CD4-positive, CD25-positive, alpha-beta regulatory T cell (primary cell): ENCODE results near the gene PRSS22. TPM values are rescaled to one million over a fixed set of nuclear protein-coding genes. Genes with fewer than 3 reads are reported as not detected.

Source experiments
- ATAC-seq, 2 donors: fragments of 150-1000 bp; cut with Tn5 transposase; one replicate each; pipeline ENCODE4 v1.10.0; 2021; ENCODE audit warnings: low read depth in 2 of 2, moderate number of reproducible peaks in 2 of 2, moderate library complexity in 1 of 2
- DNase-seq, 3 donors: peaks; one replicate each; pipeline versions ENCODE4 v3.0.0 to v3.0.0-alpha.2; 2012 to 2022; ENCODE audit warnings: mixed read lengths in 1 of 3
- H3K27ac ChIP-seq: one replicate; pipeline ENCODE4 v1.7.0; 2013; ENCODE audit warnings: mild to moderate bottlenecking, low read length; ENCODE audit not compliant: insufficient read depth, poor library complexity, severe bottlenecking
- H3K27me3 ChIP-seq: one replicate; pipeline ENCODE4 v1.7.0; 2013; ENCODE audit warnings: low read length; ENCODE audit not compliant: control insufficient read depth, insufficient read depth
- H3K36me3 ChIP-seq: one replicate; pipeline ENCODE4 v1.7.0; 2013; ENCODE audit warnings: mild to moderate bottlenecking, low read length, moderate library complexity; ENCODE audit not compliant: control insufficient read depth, insufficient read depth
- H3K4me1 ChIP-seq: 2 replicates; pipeline ENCODE4 v1.7.0; 2013; ENCODE audit warnings: mild to moderate bottlenecking, low read length; ENCODE audit not compliant: insufficient read depth, control insufficient read depth, poor library complexity, severe bottlenecking
- H3K4me3 ChIP-seq: one replicate; pipeline ENCODE4 v1.7.0; 2013; ENCODE audit warnings: low read depth, mild to moderate bottlenecking, low read length, moderate library complexity
- H3K9me3 ChIP-seq, 2 experiments: 1 replicate in 1 of 2; 2 replicates in 1 of 2; pipeline ENCODE4 v1.7.0; 2013; ENCODE audit warnings: low read length in 2 of 2, mild to moderate bottlenecking in 1 of 2, moderate library complexity in 1 of 2; ENCODE audit not compliant: control insufficient read depth in 2 of 2
- H3K27ac Mint-ChIP-seq, 3 donors: one replicate each; pipeline ENCODE4 v1.8.0; 2020 to 2022; ENCODE audit warnings: mild to moderate bottlenecking in 3 of 3, mixed read lengths in 3 of 3, moderate library complexity in 2 of 3
- H3K27me3 Mint-ChIP-seq: one replicate; pipeline ENCODE4 v1.8.0; 2022; ENCODE audit warnings: mild to moderate bottlenecking, mixed read lengths
- H3K36me3 Mint-ChIP-seq: one replicate; pipeline ENCODE4 v1.8.0; 2020; ENCODE audit warnings: mixed read lengths
- H3K4me1 Mint-ChIP-seq, 4 donors: one replicate each; pipeline ENCODE4 v1.8.0; 2020 to 2022; ENCODE audit warnings: mixed read lengths in 4 of 4, mild to moderate bottlenecking in 1 of 4
- H3K4me3 Mint-ChIP-seq, 4 donors: one replicate each; pipeline ENCODE4 v1.8.0; 2020 to 2022; ENCODE audit warnings: mild to moderate bottlenecking in 4 of 4, mixed read lengths in 4 of 4, moderate library complexity in 3 of 4
- H3K9me3 Mint-ChIP-seq, 7 donors: one replicate each; pipeline ENCODE4 v1.8.0; 2020 to 2022; ENCODE audit warnings: mixed read lengths in 7 of 7, mild to moderate bottlenecking in 3 of 7, moderate library complexity in 2 of 7
- polyA plus RNA-seq, 4 donors: library from polyadenylated mRNA; unstranded; fragments of 300-500 nt; fragmentation: Illumina TruSeq; gene quantifications; one replicate each; pipeline ENCODE4 v1.2.3, GENCODE V29; 2021
- total RNA-seq: library from RNA; stranded (reverse); gene quantifications from one replicate; pipeline ENCODE4 v1.2.3, GENCODE V29; 2022

PRSS22 gene
- total and polyA plus RNA-seq, 5 donors from 2014 or later = not detected

DNA sequence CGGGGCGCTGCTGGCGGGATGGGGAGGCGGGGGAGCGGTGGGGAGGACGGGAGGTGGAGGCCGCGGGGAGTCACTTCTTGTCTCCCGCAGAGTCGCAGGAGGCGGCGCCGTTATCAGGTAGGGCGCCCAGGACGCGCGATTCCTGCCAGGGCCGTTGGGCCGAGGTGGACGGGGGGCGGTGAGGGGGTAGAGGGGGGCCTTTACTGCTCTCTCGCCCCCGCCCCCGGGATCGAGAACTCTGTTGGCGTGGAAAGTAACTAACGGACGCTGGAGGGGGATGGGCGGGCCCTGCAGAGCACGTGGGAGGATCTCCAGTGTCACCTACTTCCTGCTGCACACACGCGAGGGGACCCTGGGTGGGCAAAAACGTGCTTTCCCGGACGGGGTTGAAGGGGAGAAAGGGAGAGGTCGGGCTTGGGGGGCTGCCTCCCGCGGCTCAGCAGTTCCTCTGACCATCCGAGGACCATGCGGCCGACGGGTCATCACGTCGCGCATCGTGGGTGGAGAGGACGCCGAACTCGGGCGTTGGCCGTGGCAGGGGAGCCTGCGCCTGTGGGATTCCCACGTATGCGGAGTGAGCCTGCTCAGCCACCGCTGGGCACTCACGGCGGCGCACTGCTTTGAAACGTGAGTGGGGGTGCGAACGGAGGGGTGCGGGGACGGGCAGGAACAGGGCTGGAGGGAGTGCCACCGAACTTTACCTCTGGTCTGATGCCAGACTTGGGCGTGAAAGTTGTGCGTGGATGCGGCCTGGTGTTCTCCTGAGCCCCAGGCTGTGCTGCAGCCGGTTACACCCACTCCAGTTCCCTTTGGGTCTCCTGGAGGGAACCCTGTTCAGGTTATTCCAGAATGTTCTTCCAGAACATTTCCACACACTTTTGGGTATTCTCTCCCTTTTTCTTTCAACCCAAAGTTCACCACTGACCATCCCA, 40.4 kb downstream of the PRSS22 start:
- ATAC-seq = no peak
- Mint-ChIP-seq H3K36me3 (no peaks in the 10 kb centered on the region), H3K27me3 (no peaks in the 10 kb centered on the region), H3K4me1 (peaks cover 0 to 4% (median 0%) of the 10 kb centered on the region in 4 donors), H3K27ac (no peak overlapping the region), H3K4me3 (peak overlapping the region in 2 of 4 donors; percentile 26 to 31), H3K9me3 (no peaks in the 10 kb centered on the region)
- Histone ChIP-seq H3K4me3 (no peak overlapping the region), H3K36me3 (no peaks in the 10 kb centered on the region), H3K4me1 (no peaks in the 10 kb centered on the region), H3K27ac (no peak overlapping the region), H3K27me3 (no peaks in the 10 kb centered on the region), H3K9me3 (no peaks in the 10 kb centered on the region)
- DNase-seq = peak in 1 of 3 donors; percentile 23

DNA sequence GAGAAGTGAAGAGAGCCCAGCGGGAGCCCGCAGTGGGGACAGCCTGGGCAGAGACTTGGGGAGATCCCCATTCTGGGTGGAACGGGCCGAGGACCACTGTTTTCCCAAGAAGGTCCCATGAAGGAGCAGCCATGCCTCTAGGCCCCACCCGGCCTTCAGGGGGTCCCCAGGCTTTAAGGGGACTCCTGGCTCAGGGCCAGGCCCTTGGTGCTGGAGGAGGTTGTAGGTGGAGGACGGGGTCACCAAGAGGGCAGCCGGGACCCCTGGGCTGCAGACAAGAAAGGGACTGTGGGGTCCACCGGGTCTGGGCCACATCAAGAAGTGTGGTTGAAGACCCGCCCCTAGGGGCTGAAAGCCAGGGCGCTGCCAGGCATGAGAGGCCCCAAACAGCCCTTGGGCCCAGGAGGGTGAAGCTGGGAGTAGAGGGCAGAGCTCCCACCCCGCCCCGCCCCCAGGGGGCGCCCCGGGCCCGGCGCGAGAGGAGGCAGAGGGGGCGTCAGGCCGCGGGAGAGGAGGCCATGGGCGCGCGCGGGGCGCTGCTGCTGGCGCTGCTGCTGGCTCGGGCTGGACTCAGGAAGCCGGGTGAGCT, 41.1 kb downstream of the PRSS22 start, which contains the start of gene PRSS21:
Gene PRSS21, plus strand, starts transcription at position 487 of the 589 bp plus-strand sequence. Its CDS starts 32 bp downstream, at position 519.
- DNase-seq (peak in 2 of 3 donors; percentile 15 to 31), ATAC-seq (no peak)
- no peak within 1 kb of the TSS for H3K27ac ChIP-seq
- H3K36me3 Mint-ChIP-seq = no peaks in the 10 kb centered on the region
- H3K27me3 ChIP-seq = no peaks in the 10 kb centered on the region
- H3K4me1 ChIP-seq = no peaks in the 10 kb centered on the region
- peaks cover 0 to 4% (median 0%) of the 10 kb centered on the region in 4 donors for H3K4me1 Mint-ChIP-seq
- no peaks in the 10 kb centered on the region for H3K36me3 ChIP-seq
- H3K4me3 Mint-ChIP-seq = peak within 1 kb of the TSS in 2 of 4 donors; percentile 26 to 41
- H3K4me3 ChIP-seq = no peak within 1 kb of the TSS
- H3K27me3 Mint-ChIP-seq = no peaks in the 10 kb centered on the region
- H3K27ac Mint-ChIP-seq = no peak within 1 kb of the TSS
- no peaks in the 10 kb centered on the region for H3K9me3 Mint-ChIP-seq
- no peaks in the 10 kb centered on the region for H3K9me3 ChIP-seq

DNA sequence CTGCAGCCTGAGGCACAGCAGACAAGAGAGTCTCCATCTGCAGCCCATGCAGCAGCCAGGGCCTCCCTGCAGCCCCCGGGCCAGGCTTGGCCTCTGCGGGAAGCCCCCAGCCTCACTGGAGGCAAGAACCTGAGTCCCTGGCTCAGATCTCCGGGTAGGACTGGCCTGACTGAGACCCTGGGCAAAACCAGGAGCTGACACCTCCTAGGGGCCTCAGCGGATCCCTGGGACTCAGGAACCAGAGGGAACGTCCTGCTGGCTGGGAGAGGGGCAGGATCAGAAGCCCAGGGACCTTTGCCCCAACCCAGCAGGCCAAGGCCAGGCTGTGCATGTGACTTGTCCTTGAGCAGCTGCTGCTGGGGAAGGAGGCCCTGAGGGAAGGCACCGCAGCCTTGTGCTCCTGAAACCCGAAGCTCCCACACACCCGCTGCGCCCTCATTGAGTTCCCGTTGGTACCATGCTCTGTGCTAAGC, 42.6 kb downstream of the PRSS22 start:
- Histone ChIP-seq H3K4me1 (no peaks in the 10 kb centered on the region), H3K4me3 (no peak overlapping the region), H3K9me3 (no peaks in the 10 kb centered on the region), H3K27ac (no peak overlapping the region), H3K36me3 (no peaks in the 10 kb centered on the region), H3K27me3 (no peaks in the 10 kb centered on the region)
- no peaks in the 10 kb centered on the region for H3K36me3 Mint-ChIP-seq
- H3K27ac Mint-ChIP-seq = no peak overlapping the region
- peaks cover 0 to 4% (median 0%) of the 10 kb centered on the region in 4 donors for H3K4me1 Mint-ChIP-seq
- ATAC-seq = no peak
- H3K27me3 Mint-ChIP-seq = no peaks in the 10 kb centered on the region
- no peaks in the 10 kb centered on the region for H3K9me3 Mint-ChIP-seq
- DNase-seq = no peak
- no peak overlapping the region for H3K4me3 Mint-ChIP-seq

DNA sequence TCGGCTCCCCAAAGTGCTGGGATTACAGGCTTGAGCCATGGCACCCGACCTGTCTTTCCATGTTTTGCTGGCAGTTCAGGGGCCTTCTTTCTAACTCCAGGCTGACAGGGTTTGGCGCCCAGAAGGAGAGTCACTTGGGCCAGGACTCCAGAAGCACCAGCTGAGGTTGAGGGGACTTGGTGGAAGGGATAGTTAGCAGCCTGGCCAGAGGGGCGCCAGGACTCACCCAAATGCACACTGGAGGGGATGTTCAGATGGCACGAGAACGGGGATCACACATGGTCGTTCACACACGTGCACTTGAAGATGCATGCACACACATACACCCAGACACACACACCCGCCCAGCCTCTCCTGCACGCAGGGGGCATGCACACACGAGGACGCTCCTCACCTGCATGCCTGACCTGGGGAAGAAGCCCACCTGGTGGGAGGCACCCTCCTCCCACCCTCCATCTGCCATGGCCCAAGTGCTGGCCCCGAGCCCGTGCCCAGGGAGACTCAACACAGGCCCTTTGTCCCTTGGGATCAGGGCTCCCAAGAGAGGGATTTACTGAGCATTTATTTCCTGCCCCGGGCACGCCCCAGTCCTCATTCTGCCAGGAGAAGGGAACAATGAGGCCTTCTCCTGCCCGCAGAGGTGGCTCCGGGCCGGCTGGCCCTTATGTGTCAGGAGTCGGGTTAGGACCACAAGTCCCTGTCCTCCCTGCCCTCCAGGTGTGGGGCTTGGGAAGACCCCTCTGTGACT, 43.2 kb downstream of the PRSS22 start:
- DNase-seq = no peak

DNA sequence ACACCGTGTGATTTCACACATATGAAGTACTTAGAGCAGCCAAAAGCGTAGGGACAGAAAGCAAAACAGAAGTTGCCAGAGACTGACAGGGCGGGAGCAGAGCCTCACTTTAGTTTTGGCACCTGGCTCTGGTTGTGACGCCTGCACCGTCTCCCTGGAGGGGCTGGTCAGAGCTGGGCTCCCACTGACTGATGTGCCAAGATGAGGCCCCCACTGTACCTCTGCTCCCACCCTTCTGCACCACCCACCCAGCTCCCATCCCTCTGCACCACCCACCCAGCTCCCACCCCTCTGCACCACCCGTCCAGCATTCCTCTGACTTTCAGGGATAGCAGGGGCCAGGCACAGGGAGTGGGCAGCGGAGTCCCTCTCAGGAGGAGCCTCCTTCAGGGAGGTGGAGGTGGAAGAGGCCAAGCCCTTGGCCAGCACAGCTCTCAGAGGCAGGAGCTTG, 44.2 kb downstream of the PRSS22 start:
- Histone ChIP-seq H3K27me3 (no peaks in the 10 kb centered on the region), H3K36me3 (no peaks in the 10 kb centered on the region), H3K4me3 (no peak overlapping the region), H3K9me3 (no peaks in the 10 kb centered on the region), H3K4me1 (no peaks in the 10 kb centered on the region), H3K27ac (no peak overlapping the region)
- no peak overlapping the region for H3K27ac Mint-ChIP-seq
- H3K9me3 Mint-ChIP-seq = peaks cover 0 to 2% (median 0%) of the 10 kb centered on the region in 7 donors
- DNase-seq (no peak), ATAC-seq (no peak)
- H3K27me3 Mint-ChIP-seq = peaks cover 11% of the 10 kb centered on the region
- no peaks in the 10 kb centered on the region for H3K36me3 Mint-ChIP-seq
- peaks cover 0 to 4% (median 0%) of the 10 kb centered on the region in 4 donors for H3K4me1 Mint-ChIP-seq
- H3K4me3 Mint-ChIP-seq = no peak overlapping the region

More for the DNA sequence above, 43.2 kb downstream of the PRSS22 start:
- H3K27ac ChIP-seq = no peak overlapping the region
- H3K4me3 ChIP-seq = no peak overlapping the region
- Mint-ChIP-seq H3K4me3 (no peak overlapping the region), H3K4me1 (peaks cover 0 to 4% (median 0%) of the 10 kb centered on the region in 4 donors), H3K27ac (no peak overlapping the region), H3K9me3 (no peaks in the 10 kb centered on the region), H3K36me3 (no peaks in the 10 kb centered on the region), H3K27me3 (peaks cover 2% of the 10 kb centered on the region)
- no peaks in the 10 kb centered on the region for H3K36me3 ChIP-seq
- no peak for ATAC-seq
- no peaks in the 10 kb centered on the region for H3K9me3 ChIP-seq
- no peaks in the 10 kb centered on the region for H3K27me3 ChIP-seq
- no peaks in the 10 kb centered on the region for H3K4me1 ChIP-seq

DNA sequence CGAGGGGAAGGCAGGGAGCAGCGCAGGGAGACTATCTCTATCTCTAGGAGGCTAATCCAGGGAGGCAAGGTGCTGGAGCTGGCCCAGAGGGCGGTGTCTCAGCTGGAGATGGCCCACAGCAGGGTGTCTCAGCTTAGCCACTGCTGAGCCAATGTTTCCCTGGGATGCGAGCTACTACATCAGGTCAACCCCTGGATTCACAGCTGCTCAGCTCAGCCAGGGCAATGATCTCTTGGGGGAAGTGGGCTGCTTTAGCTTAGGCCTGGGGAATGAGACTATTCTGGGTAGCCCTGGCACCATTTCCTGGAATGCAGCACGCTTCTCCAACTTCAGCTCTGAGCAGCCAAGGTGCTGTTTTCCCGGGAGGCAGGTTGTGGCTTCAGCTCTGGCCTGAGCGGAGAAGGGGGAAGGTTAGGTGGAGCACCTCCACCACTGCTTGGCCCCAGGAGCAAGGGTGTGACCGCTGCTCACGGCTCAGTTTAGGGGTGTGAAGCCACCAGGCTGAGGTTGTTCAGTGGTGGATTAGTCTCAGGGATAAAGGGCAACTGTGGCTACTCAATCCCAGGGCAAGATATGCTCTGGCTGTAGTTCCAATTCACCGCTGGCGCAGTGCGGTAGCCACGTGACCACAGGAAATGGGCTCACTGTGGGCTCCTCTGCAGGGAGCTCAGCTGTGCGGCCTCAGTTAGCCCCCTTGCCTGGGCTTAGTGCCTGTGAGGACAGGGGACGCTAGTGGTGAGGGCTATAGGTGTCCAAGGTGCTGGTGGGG, 46.1 kb downstream of the PRSS22 start:
- ATAC-seq (no peak), DNase-seq (no peak)
- no peaks in the 10 kb centered on the region for H3K9me3 ChIP-seq
- no peak overlapping the region for H3K27ac Mint-ChIP-seq
- peaks cover 0 to 2% (median 0%) of the 10 kb centered on the region in 4 donors for H3K4me1 Mint-ChIP-seq
- no peaks in the 10 kb centered on the region for H3K4me1 ChIP-seq
- H3K36me3 Mint-ChIP-seq = no peaks in the 10 kb centered on the region
- no peaks in the 10 kb centered on the region for H3K27me3 ChIP-seq
- H3K4me3 Mint-ChIP-seq = no peak overlapping the region
- H3K27ac ChIP-seq = no peak overlapping the region
- peaks cover 0 to 2% (median 0%) of the 10 kb centered on the region in 7 donors for H3K9me3 Mint-ChIP-seq
- H3K27me3 Mint-ChIP-seq = peaks cover 20% of the 10 kb centered on the region
- H3K4me3 ChIP-seq = no peak overlapping the region
- H3K36me3 ChIP-seq = no peaks in the 10 kb centered on the region

DNA sequence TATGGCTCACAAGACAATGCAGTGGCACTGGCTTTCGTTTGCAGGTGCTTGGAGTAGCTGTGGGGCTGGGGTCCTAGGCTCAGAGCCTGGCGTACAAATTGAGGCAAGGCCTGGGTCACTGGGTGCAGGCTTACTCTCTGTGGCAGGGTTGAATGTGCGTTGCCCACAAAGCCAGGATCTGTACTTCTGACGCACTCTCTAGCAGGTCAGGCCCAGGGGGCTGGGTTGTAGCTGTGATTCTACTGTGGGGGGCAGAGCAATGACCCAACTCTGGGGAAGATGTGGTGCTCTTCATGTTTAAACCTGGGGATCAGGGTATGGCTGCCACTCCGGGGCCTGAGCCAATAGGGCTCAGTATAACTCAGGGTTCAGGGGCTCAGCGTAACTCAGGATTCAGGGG, 47.3 kb downstream of the PRSS22 start:
- H3K4me3 ChIP-seq = no peak overlapping the region
- H3K9me3 ChIP-seq = no peaks in the 10 kb centered on the region
- H3K27me3 Mint-ChIP-seq = peaks cover 25% of the 10 kb centered on the region
- no peaks in the 10 kb centered on the region for H3K27me3 ChIP-seq
- peaks cover 0 to 2% (median 0%) of the 10 kb centered on the region in 7 donors for H3K9me3 Mint-ChIP-seq
- no peaks in the 10 kb centered on the region for H3K4me1 ChIP-seq
- DNase-seq (no peak), ATAC-seq (no peak)
- no peaks in the 10 kb centered on the region for H3K36me3 ChIP-seq
- no peaks in the 10 kb centered on the region for H3K4me1 Mint-ChIP-seq
- no peak overlapping the region for H3K4me3 Mint-ChIP-seq
- no peaks in the 10 kb centered on the region for H3K36me3 Mint-ChIP-seq
- no peak overlapping the region for H3K27ac Mint-ChIP-seq
- no peak overlapping the region for H3K27ac ChIP-seq
